ENCODE measurements around the gene SAMD8. TPM values are rescaled to one million over a fixed set of nuclear protein-coding genes. Genes with fewer than 3 reads are reported as not detected.
"Not testable (repeated sequence)": the region's sequence is repeated elsewhere in the genome, so short reads cannot be mapped to it uniquely, and the experiment has no call there.

Gene SAMD8
- total and polyA plus RNA-seq, 10 of the 15 experiments (the other 5 are each of a cell fraction or from before 2014, with no cell fraction given) = 2.8 to 26.0 (median 9.3) TPM

DNA sequence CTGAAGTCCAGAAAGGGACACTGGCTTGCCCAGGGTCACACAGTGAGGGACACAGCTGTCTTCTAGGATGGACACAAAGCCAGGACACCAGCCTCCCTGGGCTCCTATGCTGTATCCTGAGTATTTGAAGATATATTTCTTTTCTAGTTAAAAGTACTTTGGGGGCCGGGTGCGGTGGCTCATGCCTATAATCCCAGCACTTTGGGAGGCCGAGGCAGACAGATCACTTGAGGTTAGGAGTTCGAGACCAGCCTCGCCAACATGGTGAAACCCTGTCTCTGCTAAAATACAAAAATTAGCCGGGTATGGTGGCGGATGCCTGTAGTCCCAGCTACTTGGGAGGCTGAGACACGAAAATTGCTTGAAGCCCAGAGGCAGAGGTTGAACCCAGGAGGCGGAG lies 4.6 kb upstream of the SAMD8 start:
- H3K4me1 ChIP-seq (ENCODE audit: control insufficient read depth, insufficient read depth, low read length) = peaks cover 19% of the 10 kb centered on the region
- FAIRE-seq; H4K20me1 ChIP-seq (ENCODE audit: control insufficient read depth, insufficient read depth); H3K79me2 ChIP-seq (ENCODE audit: control insufficient read depth, insufficient read depth, low read length); H3K4me3 ChIP-seq; in situ Hi-C loops (cut with MboI); H3K4me2 ChIP-seq (ENCODE audit: control insufficient read depth, insufficient read depth); BruUV-seq (replicated peaks); H3K36me3 ChIP-seq (ENCODE audit: control insufficient read depth in 2 of 2, insufficient read depth in 2 of 2, low read length in 1 of 2); H2AFZ ChIP-seq (ENCODE audit: control insufficient read depth, low read depth, low read length); H3K9me3 ChIP-seq (replicated peaks; ENCODE audit: control insufficient read depth, insufficient read depth, low read length); H3K27me3 ChIP-seq (replicated peaks in 1 of 2; ENCODE audit: control insufficient read depth in 2 of 2, insufficient read depth in 2 of 2, low read length in 1 of 2); DNase-seq (ENCODE audit: low read depth, low spot score); H3K27ac ChIP-seq (ENCODE audit: control insufficient read depth, insufficient read depth); H3K9ac ChIP-seq (ENCODE audit: control insufficient read depth, insufficient read depth, low read length); ATAC-seq: not testable (repeated sequence)
- RAD21 ChIA-PET (ENCODE audit: unreplicated experiment) = interaction anchor here (0.6 to 1.0 kb wide), 6 partner anchors 12 to 1227 kb away, joined by 3 to 5 read pairs (median 3); partner anchors contain the start of gene COMTD1
- SMC1A ChIA-PET (ENCODE audit: uncharacterized antibody, unreplicated experiment) = interaction anchor here (0.8 to 1.4 kb wide), 6 partner anchors 11 to 839 kb away, joined by 3 to 4 read pairs (median 4); no protein-coding TSS in a partner anchor
- CTCF ChIA-PET = interaction anchor here (0.9 to 2.0 kb wide), 5 partner anchors 9 to 865 kb away, joined by 3 to 6 read pairs (median 4); no protein-coding TSS in a partner anchor
- POLR2A ChIA-PET = interaction anchor here (0.6 kb wide), 2 partner anchors 22 to 429 kb away, joined by 3 to 7 read pairs; no protein-coding TSS in a partner anchor
- 91% methylated on average over 8 of the region's 9 CpGs for WGBS (ENCODE audit: insufficient coverage, insufficient replicate concordance, low lambda C conversion rate, missing lambda C conversion rate)
- intact Hi-C loops (cut with micrococcal nuclease; ENCODE audit: unreplicated experiment) = loop anchor here (10.0 kb wide), 2 partner anchors 522 to 682 kb away; no protein-coding TSS in a partner anchor

DNA sequence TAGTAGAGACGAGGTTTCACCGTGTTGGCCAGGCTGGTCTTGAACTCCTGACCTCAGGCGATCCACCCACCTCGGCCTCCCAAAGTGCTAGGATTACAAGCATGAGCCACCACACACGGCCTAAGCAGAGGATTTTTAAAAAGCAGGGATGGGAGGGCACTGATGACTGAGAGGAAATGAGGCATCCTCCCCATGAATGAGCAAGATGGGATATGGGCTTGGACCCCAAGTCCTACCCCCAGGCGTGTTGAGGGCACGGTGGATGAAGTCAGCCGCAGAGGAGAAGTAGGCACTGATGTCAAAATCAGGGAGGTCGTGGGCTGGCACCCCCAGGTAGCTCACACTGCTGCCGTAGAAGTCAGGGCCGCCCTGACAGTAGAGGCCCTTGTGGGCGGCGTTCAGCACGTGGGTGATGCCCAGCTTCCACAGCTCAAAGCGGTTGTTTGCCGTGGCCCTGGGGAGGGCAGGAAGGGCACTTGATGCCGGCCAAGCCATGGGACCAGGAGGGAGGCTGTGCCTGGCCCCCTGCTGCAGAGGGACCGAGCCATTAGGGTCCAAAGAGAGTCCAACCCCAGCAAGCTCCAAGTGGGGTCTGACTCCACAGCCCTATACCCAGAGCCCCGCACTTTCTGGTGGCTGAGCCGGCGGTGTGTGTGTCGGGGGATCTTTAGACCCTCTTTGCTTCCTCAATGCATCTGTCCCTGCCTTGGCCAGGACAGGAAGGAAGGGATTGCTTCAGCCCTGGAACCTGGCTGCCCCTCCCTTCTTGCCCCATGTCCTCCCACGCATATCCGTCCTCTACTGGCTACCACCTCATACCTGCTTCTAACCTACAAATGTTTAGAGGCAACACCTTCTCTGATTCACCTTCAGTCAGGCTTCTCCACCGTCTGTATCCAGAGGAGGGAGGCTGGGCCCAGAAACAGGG lies 3.4 kb upstream of the SAMD8 start:
- no peak overlapping the region for H3K9ac ChIP-seq (ENCODE audit: control insufficient read depth, insufficient read depth, low read length)
- no peaks in the 10 kb centered on the region for H3K36me3 ChIP-seq (ENCODE audit: control insufficient read depth in 2 of 2, insufficient read depth in 2 of 2, low read length in 1 of 2)
- no peak for DNase-seq (ENCODE audit: low read depth, low spot score)
- H3K27ac ChIP-seq (ENCODE audit: control insufficient read depth, insufficient read depth) = no peak overlapping the region
- no peak overlapping the region; the same call in 1 of the 2 replicates for H2AFZ ChIP-seq (ENCODE audit: control insufficient read depth, low read depth, low read length)
- H3K4me2 ChIP-seq (ENCODE audit: control insufficient read depth, insufficient read depth) = no peak overlapping the region
- CTCF ChIA-PET = interaction anchor here (0.6 to 3.2 kb wide), 5 partner anchors 8 to 1438 kb away, joined by 4 to 13 read pairs (median 5); a partner anchor contains a TSS
- no peaks in the 10 kb centered on the region for H3K9me3 ChIP-seq (replicated peaks; ENCODE audit: control insufficient read depth, insufficient read depth, low read length)
- 84% methylated on average over 25 of the region's 25 CpGs for WGBS (ENCODE audit: insufficient coverage, insufficient replicate concordance, low lambda C conversion rate, missing lambda C conversion rate)
- SMC1A ChIA-PET (ENCODE audit: uncharacterized antibody, unreplicated experiment) = no interaction called here
- FAIRE-seq = no peak
- in situ Hi-C loops (cut with MboI) = no loop called here
- RAD21 ChIA-PET (ENCODE audit: unreplicated experiment) = no interaction called here
- no TSS peak for BruUV-seq (replicated peaks)
- intact Hi-C loops (cut with micrococcal nuclease; ENCODE audit: unreplicated experiment) = loop anchor here (10.0 kb wide), 2 partner anchors 523 to 683 kb away; no protein-coding TSS in a partner anchor
- peaks cover 16% of the 10 kb centered on the region for H3K79me2 ChIP-seq (ENCODE audit: control insufficient read depth, insufficient read depth, low read length)
- no peaks in the 10 kb centered on the region for H3K27me3 ChIP-seq (replicated peaks in 1 of 2; ENCODE audit: control insufficient read depth in 2 of 2, insufficient read depth in 2 of 2, low read length in 1 of 2)
- H3K4me1 ChIP-seq (ENCODE audit: control insufficient read depth, insufficient read depth, low read length) = peaks cover 19% of the 10 kb centered on the region
- POLR2A ChIA-PET = interaction anchor here (0.5 to 0.6 kb wide), 2 partner anchors 54 to 941 kb away, joined by 3 to 5 read pairs; no protein-coding TSS in a partner anchor
- ATAC-seq = no peak
- H4K20me1 ChIP-seq (ENCODE audit: control insufficient read depth, insufficient read depth) = no peaks in the 10 kb centered on the region
- H3K4me3 ChIP-seq = no peak overlapping the region
- TF ChIP-seq ZSCAN29 (IDR thresholded peaks at IDR 0.05) = no peak
- TF ChIP-seq, protein P1, sequence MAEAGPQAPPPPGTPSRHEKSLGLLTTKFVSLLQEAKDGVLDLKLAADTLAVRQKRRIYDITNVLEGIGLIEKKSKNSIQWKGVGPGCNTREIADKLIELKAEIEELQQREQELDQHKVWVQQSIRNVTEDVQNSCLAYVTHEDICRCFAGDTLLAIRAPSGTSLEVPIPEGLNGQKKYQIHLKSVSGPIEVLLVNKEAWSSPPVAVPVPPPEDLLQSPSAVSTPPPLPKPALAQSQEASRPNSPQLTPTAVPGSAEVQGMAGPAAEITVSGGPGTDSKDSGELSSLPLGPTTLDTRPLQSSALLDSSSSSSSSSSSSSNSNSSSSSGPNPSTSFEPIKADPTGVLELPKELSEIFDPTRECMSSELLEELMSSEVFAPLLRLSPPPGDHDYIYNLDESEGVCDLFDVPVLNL (IDR thresholded peaks at IDR 0.05; ENCODE audit: low read depth, low read length) = no peak
- TF ChIP-seq, protein P2, sequence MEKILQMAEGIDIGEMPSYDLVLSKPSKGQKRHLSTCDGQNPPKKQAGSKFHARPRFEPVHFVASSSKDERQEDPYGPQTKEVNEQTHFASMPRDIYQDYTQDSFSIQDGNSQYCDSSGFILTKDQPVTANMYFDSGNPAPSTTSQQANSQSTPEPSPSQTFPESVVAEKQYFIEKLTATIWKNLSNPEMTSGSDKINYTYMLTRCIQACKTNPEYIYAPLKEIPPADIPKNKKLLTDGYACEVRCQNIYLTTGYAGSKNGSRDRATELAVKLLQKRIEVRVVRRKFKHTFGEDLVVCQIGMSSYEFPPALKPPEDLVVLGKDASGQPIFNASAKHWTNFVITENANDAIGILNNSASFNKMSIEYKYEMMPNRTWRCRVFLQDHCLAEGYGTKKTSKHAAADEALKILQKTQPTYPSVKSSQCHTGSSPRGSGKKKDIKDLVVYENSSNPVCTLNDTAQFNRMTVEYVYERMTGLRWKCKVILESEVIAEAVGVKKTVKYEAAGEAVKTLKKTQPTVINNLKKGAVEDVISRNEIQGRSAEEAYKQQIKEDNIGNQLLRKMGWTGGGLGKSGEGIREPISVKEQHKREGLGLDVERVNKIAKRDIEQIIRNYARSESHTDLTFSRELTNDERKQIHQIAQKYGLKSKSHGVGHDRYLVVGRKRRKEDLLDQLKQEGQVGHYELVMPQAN (conservative IDR thresholded peaks at IDR 0.05) = no peak
- TF ChIP-seq, protein P3, sequence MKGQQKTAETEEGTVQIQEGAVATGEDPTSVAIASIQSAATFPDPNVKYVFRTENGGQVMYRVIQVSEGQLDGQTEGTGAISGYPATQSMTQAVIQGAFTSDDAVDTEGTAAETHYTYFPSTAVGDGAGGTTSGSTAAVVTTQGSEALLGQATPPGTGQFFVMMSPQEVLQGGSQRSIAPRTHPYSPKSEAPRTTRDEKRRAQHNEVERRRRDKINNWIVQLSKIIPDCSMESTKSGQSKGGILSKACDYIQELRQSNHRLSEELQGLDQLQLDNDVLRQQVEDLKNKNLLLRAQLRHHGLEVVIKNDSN (IDR thresholded peaks at IDR 0.05; ENCODE audit: borderline replicate concordance, extremely low read length, insufficient read depth, low read depth, low read length) = no peak
- TF ChIP-seq BACH1 (IDR thresholded peaks at IDR 0.05; ENCODE audit: borderline replicate concordance) = no peak
- no peak for TF ChIP-seq KLF5 (IDR thresholded peaks at IDR 0.05; ENCODE audit: partially characterized antibody)
- no peak for TF ChIP-seq RUNX3 (IDR thresholded peaks at IDR 0.05; ENCODE audit: low read length)

All from GM12878 (cell line).